Neural progenitor cell (in vitro differentiated cells): ENCODE data around the gene SEMA5B. TPM values are rescaled to one million over a fixed set of nuclear protein-coding genes. Genes with fewer than 3 reads are reported as not detected.

Source experiments
- DNase-seq: peaks from one replicate; pipeline ENCODE4 v3.0.0-alpha.2; 2016; ENCODE audit warnings: low spot score
- H2AFZ ChIP-seq: fragments of 200-600 bp; sonication (generic); replicated peaks from 2 replicates; pipeline ENCODE4 v1.6.1; 2016; ENCODE audit warnings: antibody characterized with exemption
- H3F3A ChIP-seq: fragments of 200-600 bp; sonication (generic); 2 replicates; pipeline ENCODE4 v1.6.1; 2016; ENCODE audit warnings: antibody characterized with exemption, low read depth
- H3K27ac ChIP-seq: fragments of 200-600 bp; sonication (generic); 2 replicates; pipeline ENCODE4 v1.5.1; 2016; ENCODE audit warnings: mild to moderate bottlenecking
- H3K27me3 ChIP-seq: fragments of 200-600 bp; sonication (generic); 2 replicates; pipeline ENCODE4 v1.6.1; 2016; ENCODE audit warnings: mild to moderate bottlenecking, moderate library complexity
- H3K36me3 ChIP-seq: fragments of 200-600 bp; sonication (generic); 2 replicates; pipeline ENCODE4 v1.5.1; 2016
- H3K4me1 ChIP-seq: fragments of 200-600 bp; sonication (generic); 2 replicates; pipeline ENCODE4 v1.6.1; 2016; ENCODE audit warnings: mixed run types
- H3K4me2 ChIP-seq: fragments of 200-600 bp; sonication (generic); 2 replicates; pipeline ENCODE4 v1.6.1; 2016
- H3K4me3 ChIP-seq: fragments of 200-600 bp; sonication (generic); 2 replicates; pipeline ENCODE4 v1.5.1; 2016
- H3K79me2 ChIP-seq: fragments of 200-600 bp; sonication (generic); 2 replicates; pipeline ENCODE4 v1.6.1; 2016; ENCODE audit warnings: low read depth
- H3K9ac ChIP-seq: fragments of 200-600 bp; sonication (generic); 2 replicates; pipeline ENCODE4 v1.6.1; 2016
- H3K9me3 ChIP-seq: fragments of 200-600 bp; sonication (generic); 2 replicates; pipeline ENCODE4 v1.5.1; 2016; ENCODE audit warnings: low read depth
- H4K20me1 ChIP-seq: fragments of 200-600 bp; sonication (generic); 2 replicates; pipeline ENCODE4 v1.6.1; 2016; ENCODE audit warnings: low read depth
- H3K27ac Mint-ChIP-seq: 3 replicates; pipeline ENCODE4 v1.8.0; 2021; ENCODE audit warnings: mixed read lengths
- H3K27me3 Mint-ChIP-seq: 2 replicates; pipeline ENCODE4 v1.8.0; 2022; ENCODE audit warnings: low read depth, mild to moderate bottlenecking, inconsistent platforms, moderate library complexity, mixed read lengths; ENCODE audit not compliant: insufficient read depth
- H3K36me3 Mint-ChIP-seq: 3 replicates; pipeline ENCODE4 v1.8.0; 2021; ENCODE audit warnings: mixed read lengths
- H3K4me1 Mint-ChIP-seq: 3 replicates; pipeline ENCODE4 v1.8.0; 2021; ENCODE audit warnings: mixed read lengths
- H3K4me3 Mint-ChIP-seq: 3 replicates; pipeline ENCODE4 v1.8.0; 2021; ENCODE audit warnings: mild to moderate bottlenecking, moderate library complexity, mixed read lengths
- H3K9me3 Mint-ChIP-seq: 3 replicates; pipeline ENCODE4 v1.8.0; 2020; ENCODE audit warnings: mixed read lengths
- EZH2 ChIP-seq: fragments of 200-600 bp; sonication (generic); IDR thresholded peaks from 2 replicates; pipeline ENCODE4 v1.6.1; 2017; ENCODE audit warnings: antibody characterized with exemption, mild to moderate bottlenecking, moderate library complexity
- EZH2phosphoT487 ChIP-seq: fragments of 200-600 bp; sonication (generic); IDR thresholded peaks from 2 replicates; pipeline ENCODE4 v1.6.1; 2017; ENCODE audit warnings: antibody characterized with exemption
- total RNA-seq: library from RNA; depleted of rRNA; stranded (reverse); fragments of >200 nt; gene quantifications from 2 replicates; pipeline ENCODE4 v1.2.3, GENCODE V29; 2015; ENCODE audit warnings: low replicate concordance
- TF ChIP-seq, protein P1 (sequence below): fragments of 200-600 bp; sonication (generic); IDR thresholded peaks from 2 replicates; pipeline ENCODE4 v1.5.1; 2017; ENCODE audit warnings: antibody characterized with exemption, mild to moderate bottlenecking

Gene SEMA5B
- total RNA-seq, 1 donor from 2014 or later, result 10.1 TPM

DNA sequence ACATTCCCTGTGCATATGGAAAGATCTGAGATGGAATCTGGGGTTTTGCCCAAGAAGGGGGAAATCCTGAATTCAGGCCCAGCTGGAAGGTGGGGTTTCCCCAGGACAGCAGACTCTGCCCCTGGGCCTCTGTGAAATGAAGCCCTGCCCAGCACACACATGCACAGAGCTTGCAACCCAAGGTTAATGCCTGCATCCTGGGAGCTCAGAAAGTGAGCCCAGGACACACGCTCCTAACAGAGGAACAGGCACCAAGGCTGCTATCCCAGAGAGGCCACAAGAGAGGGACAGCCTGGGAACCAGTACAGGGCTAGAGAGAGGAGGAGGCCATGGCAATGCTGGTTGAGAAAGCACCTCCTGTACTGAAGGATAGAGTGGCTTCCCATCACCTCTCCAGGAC, 16.1 kb downstream of the SEMA5B start:
- no peak for DNase-seq
- Histone ChIP-seq H4K20me1 (peaks cover 15% of the 10 kb centered on the region), H3K4me1 (peaks cover 12% of the 10 kb centered on the region), H3K4me3 (no peak overlapping the region), H3K27me3 (no peaks in the 10 kb centered on the region), H2AFZ (no peak overlapping the region), H3K27ac (no peak overlapping the region), H3K79me2 (no peaks in the 10 kb centered on the region), H3F3A (peaks cover 3% of the 10 kb centered on the region), H3K36me3 (no peaks in the 10 kb centered on the region), H3K9ac (no peak overlapping the region), H3K4me2 (no peak overlapping the region), H3K9me3 (no peaks in the 10 kb centered on the region)
- Mint-ChIP-seq H3K4me3 (no peak overlapping the region), H3K4me1 (peaks cover 43% of the 10 kb centered on the region), H3K27me3 (peaks cover 6% of the 10 kb centered on the region), H3K36me3 (peaks cover 19% of the 10 kb centered on the region), H3K27ac (no peak overlapping the region), H3K9me3 (no peaks in the 10 kb centered on the region)
- TF ChIP-seq EZH2phosphoT487 (no peak), EZH2 (no peak)
- TF ChIP-seq, protein P1, sequence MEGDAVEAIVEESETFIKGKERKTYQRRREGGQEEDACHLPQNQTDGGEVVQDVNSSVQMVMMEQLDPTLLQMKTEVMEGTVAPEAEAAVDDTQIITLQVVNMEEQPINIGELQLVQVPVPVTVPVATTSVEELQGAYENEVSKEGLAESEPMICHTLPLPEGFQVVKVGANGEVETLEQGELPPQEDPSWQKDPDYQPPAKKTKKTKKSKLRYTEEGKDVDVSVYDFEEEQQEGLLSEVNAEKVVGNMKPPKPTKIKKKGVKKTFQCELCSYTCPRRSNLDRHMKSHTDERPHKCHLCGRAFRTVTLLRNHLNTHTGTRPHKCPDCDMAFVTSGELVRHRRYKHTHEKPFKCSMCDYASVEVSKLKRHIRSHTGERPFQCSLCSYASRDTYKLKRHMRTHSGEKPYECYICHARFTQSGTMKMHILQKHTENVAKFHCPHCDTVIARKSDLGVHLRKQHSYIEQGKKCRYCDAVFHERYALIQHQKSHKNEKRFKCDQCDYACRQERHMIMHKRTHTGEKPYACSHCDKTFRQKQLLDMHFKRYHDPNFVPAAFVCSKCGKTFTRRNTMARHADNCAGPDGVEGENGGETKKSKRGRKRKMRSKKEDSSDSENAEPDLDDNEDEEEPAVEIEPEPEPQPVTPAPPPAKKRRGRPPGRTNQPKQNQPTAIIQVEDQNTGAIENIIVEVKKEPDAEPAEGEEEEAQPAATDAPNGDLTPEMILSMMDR, result no peak

DNA sequence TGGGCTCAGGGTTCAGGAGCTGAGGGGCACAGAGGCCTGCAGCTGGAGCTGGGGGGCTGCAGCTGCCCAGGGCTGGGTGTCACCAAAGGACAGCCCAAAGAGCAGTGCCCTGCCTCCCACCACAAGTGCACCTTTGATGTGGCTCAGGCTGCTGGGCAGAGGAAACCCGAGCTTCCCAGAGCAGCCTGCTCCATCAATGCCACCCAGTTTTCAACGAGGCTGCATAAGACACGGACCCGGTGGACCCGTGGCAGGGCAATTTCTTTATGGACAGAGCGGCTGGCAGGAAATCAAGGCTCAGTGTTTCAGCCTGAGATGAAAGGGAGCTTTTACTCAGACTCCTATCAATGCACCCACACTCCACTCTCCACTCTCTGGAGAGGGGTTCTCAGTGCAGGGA, 18.7 kb downstream of the SEMA5B start:
- Histone ChIP-seq H4K20me1 (peaks cover 25% of the 10 kb centered on the region), H2AFZ (no peak overlapping the region), H3K9me3 (no peaks in the 10 kb centered on the region), H3K4me1 (peaks cover 25% of the 10 kb centered on the region), H3K27ac (no peak overlapping the region), H3F3A (peaks cover 8% of the 10 kb centered on the region), H3K79me2 (no peaks in the 10 kb centered on the region), H3K27me3 (no peaks in the 10 kb centered on the region), H3K4me2 (no peak overlapping the region), H3K9ac (no peak overlapping the region), H3K36me3 (no peaks in the 10 kb centered on the region), H3K4me3 (no peak overlapping the region)
- no peak for DNase-seq
- Mint-ChIP-seq H3K27me3 (peaks cover 3% of the 10 kb centered on the region), H3K4me3 (no peak overlapping the region), H3K27ac (no peak overlapping the region), H3K4me1 (peaks cover 49% of the 10 kb centered on the region), H3K36me3 (peaks cover 12% of the 10 kb centered on the region), H3K9me3 (no peaks in the 10 kb centered on the region)
- TF ChIP-seq, protein P1, result no peak

DNA sequence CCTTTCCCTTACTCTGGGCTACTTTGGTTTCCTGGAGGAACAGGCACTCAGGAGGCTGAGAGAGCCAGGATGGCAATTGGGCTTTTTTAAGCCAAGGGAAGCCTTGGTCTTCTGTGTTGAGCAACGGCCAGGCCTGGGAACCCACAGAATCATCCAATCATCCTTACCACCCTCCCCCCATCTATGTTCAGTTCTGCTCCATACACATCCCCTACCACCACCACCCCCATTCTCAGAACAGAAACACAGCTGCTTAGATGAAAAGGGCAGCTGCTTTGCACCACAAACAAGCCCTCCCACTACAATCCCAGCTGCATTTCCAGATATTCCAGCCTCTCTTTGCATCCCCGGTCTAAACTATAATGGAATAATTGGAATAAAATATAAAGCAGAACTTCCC, 21.0 kb downstream of the SEMA5B start:
- no peak overlapping the region for H3K9ac ChIP-seq
- Mint-ChIP-seq H3K9me3 (no peaks in the 10 kb centered on the region), H3K27ac (no peak overlapping the region), H3K36me3 (peaks cover 7% of the 10 kb centered on the region), H3K4me1 (peaks cover 58% of the 10 kb centered on the region), H3K4me3 (no peak overlapping the region), H3K27me3 (peaks cover 4% of the 10 kb centered on the region)
- TF ChIP-seq EZH2phosphoT487, result no peak
- TF ChIP-seq, protein P1, result no peak
- no peak for TF ChIP-seq EZH2
- H3F3A ChIP-seq, result peaks cover 21% of the 10 kb centered on the region
- H3K36me3 ChIP-seq, result no peaks in the 10 kb centered on the region
- no peaks in the 10 kb centered on the region for H3K9me3 ChIP-seq
- H3K4me3 ChIP-seq, result no peak overlapping the region
- no peaks in the 10 kb centered on the region for H3K27me3 ChIP-seq
- no peak overlapping the region for H3K4me2 ChIP-seq
- no peak overlapping the region for H3K27ac ChIP-seq
- no peak overlapping the region for H2AFZ ChIP-seq
- DNase-seq, result no peak
- no peaks in the 10 kb centered on the region for H3K79me2 ChIP-seq
- peaks cover 46% of the 10 kb centered on the region for H3K4me1 ChIP-seq
- peaks cover 37% of the 10 kb centered on the region for H4K20me1 ChIP-seq
